HepG2 (cell line): ENCODE measurements around the gene PLEKHA3. TPM values are rescaled to one million over a fixed set of nuclear protein-coding genes. Genes with fewer than 3 reads are reported as not detected.

Source experiments
- ADNP ChIP-seq: sonication (generic); formaldehyde crosslinking; IDR thresholded peaks from 2 replicates; pipeline ENCODE4 v1.4.0; 2020; ENCODE audit warnings: missing genetic modification reagents
- CBX1 ChIP-seq: IDR thresholded peaks from one replicate; pipeline ENCODE4 v1.6.1; 2016; ENCODE audit warnings: antibody characterized with exemption, low read depth
- FOXA1 ChIP-seq, 2 experiments: fragments of 450-650 bp in 1 of 2; sonication (generic) in 1 of 2; formaldehyde crosslinking in 1 of 2; IDR thresholded peaks; 2 replicates each; pipeline versions ENCODE4 v1.4.0 to v1.6.1; 2016 to 2020; ENCODE audit warnings: missing genetic modification reagents in 1 of 2
- KAT7 ChIP-seq: IDR thresholded peaks from 2 replicates; pipeline ENCODE4 v1.6.1; 2018; ENCODE audit warnings: borderline replicate concordance, missing compliant biosample characterization
- KLF11 ChIP-seq: IDR thresholded peaks from 2 replicates; pipeline ENCODE4 v1.6.1; 2016; ENCODE audit warnings: missing compliant biosample characterization
- NFKB2 ChIP-seq: sonication (generic); formaldehyde crosslinking; IDR thresholded peaks from 2 replicates; pipeline ENCODE4 v1.4.0; 2020; ENCODE audit warnings: missing genetic modification reagents, borderline replicate concordance
- PHF21A ChIP-seq: sonication (generic); formaldehyde crosslinking; IDR thresholded peaks from 2 replicates; pipeline ENCODE4 v1.5.0; 2020; ENCODE audit warnings: mild to moderate bottlenecking, missing genetic modification reagents
- REPIN1 ChIP-seq: sonication (generic); formaldehyde crosslinking; IDR thresholded peaks from 2 replicates; pipeline ENCODE4 v1.8.0; 2022; ENCODE audit warnings: missing genetic modification reagents, low read depth, mild to moderate bottlenecking, borderline replicate concordance
- RFX5 ChIP-seq: IDR thresholded peaks from 2 replicates; pipeline ENCODE4 v1.6.1; 2011; ENCODE audit warnings: low read depth, low read length, improper control_type of control experiment
- SALL1 ChIP-seq: sonication (generic); formaldehyde crosslinking; IDR thresholded peaks from 2 replicates; pipeline ENCODE4 v1.8.0; 2022; ENCODE audit warnings: mild to moderate bottlenecking, missing genetic modification reagents
- XBP1 ChIP-seq: sonication (generic); formaldehyde crosslinking; IDR thresholded peaks from 2 replicates; pipeline ENCODE4 v1.5.0; 2020; ENCODE audit warnings: missing genetic modification reagents
- ZNF253 ChIP-seq: sonication (generic); formaldehyde crosslinking; IDR thresholded peaks from 2 replicates; pipeline ENCODE4 v1.8.0; 2022; ENCODE audit warnings: mild to moderate bottlenecking, missing genetic modification reagents, borderline replicate concordance
- ZNF260 ChIP-seq: sonication (generic); formaldehyde crosslinking; IDR thresholded peaks from 2 replicates; pipeline ENCODE4 v1.4.0; 2020; ENCODE audit warnings: missing genetic modification reagents, low read depth, mild to moderate bottlenecking, borderline replicate concordance
- ZNF331 ChIP-seq: sonication (generic); formaldehyde crosslinking; IDR thresholded peaks from 2 replicates; pipeline ENCODE4 v1.4.0; 2020; ENCODE audit warnings: missing genetic modification reagents
- ZNF615 ChIP-seq: sonication (generic); formaldehyde crosslinking; IDR thresholded peaks from 2 replicates; pipeline ENCODE4 v1.5.0; 2020; ENCODE audit warnings: mild to moderate bottlenecking, missing genetic modification reagents, borderline replicate concordance
- ZNF788 ChIP-seq: sonication (generic); formaldehyde crosslinking; IDR thresholded peaks from 2 replicates; pipeline ENCODE4 v1.5.0; 2020; ENCODE audit warnings: mild to moderate bottlenecking, missing genetic modification reagents, borderline replicate concordance
- ZNF839 ChIP-seq: sonication (generic); formaldehyde crosslinking; IDR thresholded peaks from 2 replicates; pipeline ENCODE4 v1.4.0; 2020; ENCODE audit warnings: missing genetic modification reagents, mild to moderate bottlenecking, borderline replicate concordance
- ZNF891 ChIP-seq: sonication (generic); formaldehyde crosslinking; IDR thresholded peaks from 2 replicates; pipeline ENCODE4 v1.5.0; 2020; ENCODE audit warnings: mild to moderate bottlenecking, missing genetic modification reagents
- polyA plus RNA-seq, 8 experiments: library from polyadenylated mRNA; depleted of rRNA in 3 of 8; stranded (reverse) in 7 of 8; unstranded in 1 of 8; fragments of >200 nt; fragmentation: Illumina TruSeq in 4 of 8; extraction: Trizol in 4 of 8; gene quantifications; 2 replicates each; pipeline versions ENCODE4 v1.2.1 to v1.2.3, GENCODE V29; 2011 to 2016; ENCODE audit warnings: low read depth in 4 of 8, missing spikeins in 1 of 8, mixed read lengths in 1 of 8; ENCODE audit not compliant: insufficient read depth in 1 of 8
- total RNA-seq, 5 experiments: library from RNA; depleted of rRNA; stranded (reverse); fragments of >200 nt; fragmentation: Illumina TruSeq; extraction: Trizol; gene quantifications; 2 replicates each; pipeline ENCODE4 v1.2.3, GENCODE V29; 2016; ENCODE audit warnings: low read depth in 1 of 5
- TF ChIP-seq, protein P1 (sequence below): sonication (generic); formaldehyde crosslinking; IDR thresholded peaks from 2 replicates; pipeline ENCODE4 v1.5.1; 2020; ENCODE audit warnings: missing genetic modification reagents, mild to moderate bottlenecking, borderline replicate concordance
- TF ChIP-seq, protein P2 (sequence below): sonication (generic); formaldehyde crosslinking; IDR thresholded peaks from 2 replicates; pipeline ENCODE4 v1.5.1; 2020; ENCODE audit warnings: mild to moderate bottlenecking, missing genetic modification reagents, moderate library complexity
- TF ChIP-seq, protein P3 (sequence below): sonication (generic); formaldehyde crosslinking; IDR thresholded peaks from 2 replicates; pipeline ENCODE4 v1.4.0; 2020; ENCODE audit warnings: missing genetic modification reagents

The PLEKHA3 gene
- total and polyA plus RNA-seq, 2 of the 13 experiments (the other 11 are each of a cell fraction or from before 2014, with no cell fraction given): 11.7 to 23.1 TPM

DNA sequence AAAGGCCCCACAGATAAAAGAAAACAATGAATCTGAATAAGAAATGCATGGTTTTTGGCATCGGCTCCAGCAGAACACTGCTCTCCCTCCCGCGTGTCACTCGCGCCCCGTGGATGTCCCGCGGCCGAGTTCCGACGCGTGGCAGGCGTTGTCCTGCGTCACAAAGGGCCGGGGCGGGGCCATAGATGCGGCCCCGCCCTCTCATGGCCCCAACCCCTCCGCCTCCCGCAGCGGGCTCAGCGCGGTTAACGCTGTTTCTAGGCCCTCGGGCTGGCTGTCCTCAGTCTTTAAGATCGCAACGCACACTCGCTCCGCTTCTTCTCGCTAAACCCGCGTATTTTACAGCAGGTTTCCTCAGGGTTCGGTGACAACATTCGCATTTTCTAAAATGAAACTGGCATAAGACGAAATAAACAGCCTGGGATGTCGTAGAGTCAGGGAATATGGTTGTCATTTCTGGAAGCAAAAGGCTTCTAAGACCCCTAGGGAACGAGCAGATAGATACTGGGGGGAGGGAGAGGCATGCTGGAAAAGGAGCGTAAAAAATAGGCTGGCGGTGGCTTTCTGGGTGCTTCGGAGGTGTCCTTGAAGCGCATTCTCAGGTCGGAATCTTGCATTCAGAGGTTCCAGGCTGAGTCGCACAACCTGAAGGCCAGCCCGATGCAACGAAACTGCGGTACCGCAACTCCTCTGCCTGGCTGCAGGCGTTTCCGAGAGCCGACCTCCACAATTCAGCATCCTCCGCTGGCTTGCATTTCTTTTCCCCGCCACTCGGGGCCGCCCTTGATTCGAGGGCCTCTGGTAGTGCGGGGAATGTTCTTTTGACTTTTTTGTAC is 1.6 kb upstream of the PLEKHA3 start, which contains the start of gene FKBP7 (continued):
- TF ChIP-seq, protein P1, sequence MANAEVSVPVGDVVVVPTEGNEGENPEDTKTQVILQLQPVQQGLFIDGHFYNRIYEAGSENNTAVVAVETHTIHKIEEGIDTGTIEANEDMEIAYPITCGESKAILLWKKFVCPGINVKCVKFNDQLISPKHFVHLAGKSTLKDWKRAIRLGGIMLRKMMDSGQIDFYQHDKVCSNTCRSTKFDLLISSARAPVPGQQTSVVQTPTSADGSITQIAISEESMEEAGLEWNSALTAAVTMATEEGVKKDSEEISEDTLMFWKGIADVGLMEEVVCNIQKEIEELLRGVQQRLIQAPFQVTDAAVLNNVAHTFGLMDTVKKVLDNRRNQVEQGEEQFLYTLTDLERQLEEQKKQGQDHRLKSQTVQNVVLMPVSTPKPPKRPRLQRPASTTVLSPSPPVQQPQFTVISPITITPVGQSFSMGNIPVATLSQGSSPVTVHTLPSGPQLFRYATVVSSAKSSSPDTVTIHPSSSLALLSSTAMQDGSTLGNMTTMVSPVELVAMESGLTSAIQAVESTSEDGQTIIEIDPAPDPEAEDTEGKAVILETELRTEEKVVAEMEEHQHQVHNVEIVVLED (CRISPR knock-in tag): peak; percentile 75
- TF ChIP-seq KAT7 (peak; percentile 72), ZNF615 (CRISPR knock-in tag) (no peak), REPIN1 (peak; percentile 68; the same call in 1 of the 2 replicates), ZNF839 (CRISPR knock-in tag) (no peak), ZNF253 (CRISPR knock-in tag) (peak; percentile 77; the same call in 1 of the 2 replicates), PHF21A (no peak), KLF11 (CRISPR knock-in tag) (peak; percentile 24; the same call in 1 of the 2 replicates), ZNF788 (CRISPR knock-in tag) (peak; percentile 7; the same call in 1 of the 2 replicates), RFX5 (no peak), SALL1 (peak; percentile 73), ZNF260 (CRISPR knock-in tag) (no peak), ADNP (no peak), ZNF891 (CRISPR knock-in tag) (no peak), FOXA1 (IDR thresholded peaks at IDR 0.05) (no peak), FOXA1 (CRISPR knock-in tag; IDR thresholded peaks at IDR 0.05) (peak; percentile 3; the same call in 1 of the 2 replicates), ZNF331 (peak; percentile 70), XBP1 (CRISPR knock-in tag) (peak; percentile 81; the same call in 1 of the 2 replicates), NFKB2 (peak; percentile 89; the same call in 1 of the 2 replicates), CBX1 (peak; percentile 9)
- TF ChIP-seq, protein P2, sequence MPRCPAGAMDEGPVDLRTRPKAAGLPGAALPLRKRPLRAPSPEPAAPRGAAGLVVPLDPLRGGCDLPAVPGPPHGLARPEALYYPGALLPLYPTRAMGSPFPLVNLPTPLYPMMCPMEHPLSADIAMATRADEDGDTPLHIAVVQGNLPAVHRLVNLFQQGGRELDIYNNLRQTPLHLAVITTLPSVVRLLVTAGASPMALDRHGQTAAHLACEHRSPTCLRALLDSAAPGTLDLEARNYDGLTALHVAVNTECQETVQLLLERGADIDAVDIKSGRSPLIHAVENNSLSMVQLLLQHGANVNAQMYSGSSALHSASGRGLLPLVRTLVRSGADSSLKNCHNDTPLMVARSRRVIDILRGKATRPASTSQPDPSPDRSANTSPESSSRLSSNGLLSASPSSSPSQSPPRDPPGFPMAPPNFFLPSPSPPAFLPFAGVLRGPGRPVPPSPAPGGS (CRISPR knock-in tag): peak; percentile 88
- TF ChIP-seq, protein P3, sequence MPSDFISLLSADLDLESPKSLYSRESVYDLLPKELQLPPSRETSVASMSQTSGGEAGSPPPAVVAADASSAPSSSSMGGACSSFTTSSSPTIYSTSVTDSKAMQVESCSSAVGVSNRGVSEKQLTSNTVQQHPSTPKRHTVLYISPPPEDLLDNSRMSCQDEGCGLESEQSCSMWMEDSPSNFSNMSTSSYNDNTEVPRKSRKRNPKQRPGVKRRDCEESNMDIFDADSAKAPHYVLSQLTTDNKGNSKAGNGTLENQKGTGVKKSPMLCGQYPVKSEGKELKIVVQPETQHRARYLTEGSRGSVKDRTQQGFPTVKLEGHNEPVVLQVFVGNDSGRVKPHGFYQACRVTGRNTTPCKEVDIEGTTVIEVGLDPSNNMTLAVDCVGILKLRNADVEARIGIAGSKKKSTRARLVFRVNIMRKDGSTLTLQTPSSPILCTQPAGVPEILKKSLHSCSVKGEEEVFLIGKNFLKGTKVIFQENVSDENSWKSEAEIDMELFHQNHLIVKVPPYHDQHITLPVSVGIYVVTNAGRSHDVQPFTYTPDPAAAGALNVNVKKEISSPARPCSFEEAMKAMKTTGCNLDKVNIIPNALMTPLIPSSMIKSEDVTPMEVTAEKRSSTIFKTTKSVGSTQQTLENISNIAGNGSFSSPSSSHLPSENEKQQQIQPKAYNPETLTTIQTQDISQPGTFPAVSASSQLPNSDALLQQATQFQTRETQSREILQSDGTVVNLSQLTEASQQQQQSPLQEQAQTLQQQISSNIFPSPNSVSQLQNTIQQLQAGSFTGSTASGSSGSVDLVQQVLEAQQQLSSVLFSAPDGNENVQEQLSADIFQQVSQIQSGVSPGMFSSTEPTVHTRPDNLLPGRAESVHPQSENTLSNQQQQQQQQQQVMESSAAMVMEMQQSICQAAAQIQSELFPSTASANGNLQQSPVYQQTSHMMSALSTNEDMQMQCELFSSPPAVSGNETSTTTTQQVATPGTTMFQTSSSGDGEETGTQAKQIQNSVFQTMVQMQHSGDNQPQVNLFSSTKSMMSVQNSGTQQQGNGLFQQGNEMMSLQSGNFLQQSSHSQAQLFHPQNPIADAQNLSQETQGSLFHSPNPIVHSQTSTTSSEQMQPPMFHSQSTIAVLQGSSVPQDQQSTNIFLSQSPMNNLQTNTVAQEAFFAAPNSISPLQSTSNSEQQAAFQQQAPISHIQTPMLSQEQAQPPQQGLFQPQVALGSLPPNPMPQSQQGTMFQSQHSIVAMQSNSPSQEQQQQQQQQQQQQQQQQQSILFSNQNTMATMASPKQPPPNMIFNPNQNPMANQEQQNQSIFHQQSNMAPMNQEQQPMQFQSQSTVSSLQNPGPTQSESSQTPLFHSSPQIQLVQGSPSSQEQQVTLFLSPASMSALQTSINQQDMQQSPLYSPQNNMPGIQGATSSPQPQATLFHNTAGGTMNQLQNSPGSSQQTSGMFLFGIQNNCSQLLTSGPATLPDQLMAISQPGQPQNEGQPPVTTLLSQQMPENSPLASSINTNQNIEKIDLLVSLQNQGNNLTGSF: 0 out of 2 replicates have a peak, but pooled peaks have one; percentile 69
